Stimulated activated CD4-positive, alpha-beta T cell treated with anti-CD3 and anti-CD28 coated beads, TNF-alpha, amount 100 ng/mL, for 24 hours (primary cell): Measurements from ENCODE around the gene UCN.

Experiments used
- DNase-seq, 3 experiments: peaks; one replicate each; pipeline ENCODE4 v3.0.0-alpha.2; 2020; ENCODE audit warnings: low read depth in 3 of 3

The UCN gene

GRCh38 chr2:27261241-27261925, 46.9 kb downstream of the UCN start:
- no peak for DNase-seq

DNA sequence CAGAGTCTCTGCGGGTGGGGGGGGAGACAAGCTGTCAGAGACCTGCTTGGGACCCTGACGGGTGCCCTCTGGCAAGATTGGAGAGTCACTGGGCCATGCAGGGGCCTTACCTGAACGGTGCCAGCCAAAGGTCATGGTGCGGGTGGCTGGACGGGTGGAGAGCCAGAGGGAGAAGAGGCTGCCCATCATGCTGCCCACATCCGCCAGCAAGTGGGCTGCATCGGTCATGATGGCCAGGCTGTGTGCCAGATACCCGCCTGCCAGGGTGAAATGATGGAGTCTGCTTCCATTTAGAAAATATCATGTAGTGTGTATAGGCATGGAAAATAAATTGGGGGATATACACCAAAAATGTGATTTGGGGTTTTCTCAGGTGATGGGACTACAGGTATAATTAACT, 50.2 kb downstream of the UCN start:
- no peak for DNase-seq
